Tibial nerve (tissue), 4 donors: Measurements from ENCODE around the gene SAP30BP. TPM values are rescaled to one million over a fixed set of nuclear protein-coding genes. Genes with fewer than 3 reads are reported as not detected.
"Not testable (repeated sequence)": the region's sequence is repeated elsewhere in the genome, so short reads cannot be mapped to it uniquely, and the experiment has no call there.

Experiments
- DNase-seq, 2 donors: peaks; one replicate each; pipeline ENCODE4 v3.0.0-alpha.2; 2019; ENCODE audit warnings: low spot score in 2 of 2
- H3K27ac ChIP-seq, 4 donors: fragments of 200-600 bp; sonication (generic) in 3 of 4; one replicate each; pipeline ENCODE4 v1.5.1; 2017 to 2019; ENCODE audit warnings: mild to moderate bottlenecking in 1 of 4
- H3K27me3 ChIP-seq, 2 donors: fragments of 200-600 bp; sonication (generic) in 1 of 2; one replicate each; pipeline versions ENCODE4 v1.5.1 to v1.6.0; 2017 to 2019
- H3K36me3 ChIP-seq, 3 donors: fragments of 200-600 bp; sonication (generic); one replicate each; pipeline ENCODE4 v1.5.1; 2018 to 2019
- H3K4me1 ChIP-seq, 4 donors: fragments of 200-600 bp; sonication (generic) in 3 of 4; one replicate each; pipeline ENCODE4 v1.5.1; 2017 to 2019
- H3K4me3 ChIP-seq, 4 donors: fragments of 200-600 bp; sonication (generic) in 3 of 4; one replicate each; pipeline ENCODE4 v1.5.1; 2017 to 2019; ENCODE audit warnings: mild to moderate bottlenecking in 1 of 4, moderate library complexity in 1 of 4
- H3K9me3 ChIP-seq, 4 donors: fragments of 200-600 bp; sonication (generic) in 3 of 4; one replicate each; pipeline ENCODE4 v1.5.1; 2017 to 2019
- CTCF ChIP-seq, 5 experiments: fragments of 200-600 bp in 3 of 5; fragments of 450-650 bp in 2 of 5; sonication (generic) in 3 of 5; IDR thresholded peaks; one replicate each; pipeline ENCODE4 v1.5.1; 2016 to 2019; ENCODE audit warnings: antibody characterized with exemption in 5 of 5, mild to moderate bottlenecking in 3 of 5, moderate library complexity in 2 of 5
- EP300 ChIP-seq, 2 donors: sonication (generic); formaldehyde crosslinking; IDR thresholded peaks; one replicate each; pipeline ENCODE4 v1.6.1; 2017; ENCODE audit warnings: antibody characterized with exemption in 2 of 2, mild to moderate bottlenecking in 1 of 2
- POLR2A ChIP-seq, 2 donors: fragments of 450-650 bp; IDR thresholded peaks; one replicate each; pipeline ENCODE4 v1.6.1; 2017; ENCODE audit warnings: antibody characterized with exemption in 2 of 2, mild to moderate bottlenecking in 2 of 2, moderate library complexity in 2 of 2
- WGBS, 2 donors: methylation state at CpG; one replicate each; pipeline ENCODE4 v1.1.5; 2018; 5-methylcytosine and 5-hydroxymethylcytosine counted together
- total RNA-seq, 4 donors: library from RNA; depleted of rRNA; stranded (reverse); fragments of >200 nt; gene quantifications; one replicate each; pipeline ENCODE4 v1.1.0, GENCODE V29; 2016

The SAP30BP gene
- total RNA-seq, 4 donors from 2014 or later = 63.9 to 119 (median 95.3) TPM

- no peak for DNase-seq
- H3K4me1 ChIP-seq = peaks cover 0 to 42% (median 25%) of the 10 kb centered on the region in 4 donors
- peak overlapping the region; percentile 21 to 95 (median 58) for H3K27ac ChIP-seq
- H3K4me3 ChIP-seq = peak overlapping the region in 2 of 4 donors; percentile 2 to 13
- WGBS, 2 donors = 29 to 31% methylated on average over 13 of the region's 13 CpGs
- peaks cover 0 to 46% (median 0%) of the 10 kb centered on the region in 3 donors for H3K36me3 ChIP-seq
- H3K27me3 ChIP-seq = no peaks in the 10 kb centered on the region
- TF ChIP-seq CTCF (IDR thresholded peaks at IDR 0.05) (no peak), EP300 (IDR thresholded peaks at IDR 0.05) (no peak), POLR2A (IDR thresholded peaks at IDR 0.05) (no peak)
- H3K9me3 ChIP-seq = no peaks in the 10 kb centered on the region
Observed at GRCh38 chr17:75637143-75637538, 30.0 kb upstream of the SAP30BP start.

- Histone ChIP-seq H3K9me3 (no peaks in the 10 kb centered on the region), H3K27ac (peak overlapping the region; percentile 21 to 95 (median 58)), H3K4me3 (peak overlapping the region in 1 of 4 donors; percentile 2), H3K27me3 (no peaks in the 10 kb centered on the region), H3K4me1 (peaks cover 0 to 38% (median 22%) of the 10 kb centered on the region in 4 donors), H3K36me3 (peaks cover 0 to 49% (median 0%) of the 10 kb centered on the region in 3 donors)
- WGBS, 2 donors = 73 to 84% methylated on average over 6 to 7 of the region's 7 CpGs
- DNase-seq = no peak
- no peak for TF ChIP-seq POLR2A (IDR thresholded peaks at IDR 0.05)
- no peak for TF ChIP-seq EP300 (IDR thresholded peaks at IDR 0.05)
- TF ChIP-seq CTCF (IDR thresholded peaks at IDR 0.05) = no peak
Observed at GRCh38 chr17:75637551-75637950, 29.6 kb upstream of the SAP30BP start.

- Histone ChIP-seq H3K4me1 (peaks cover 0 to 33% (median 19%) of the 10 kb centered on the region in 4 donors), H3K27ac (peak overlapping the region in 2 of 4 donors; percentile 93 to 95), H3K36me3 (peaks cover 0 to 52% (median 0%) of the 10 kb centered on the region in 3 donors)
- DNase-seq, H3K27me3 ChIP-seq, H3K4me3 ChIP-seq, H3K9me3 ChIP-seq: not testable (repeated sequence)
- WGBS, 2 donors = 95 to 96% methylated on average over 12 of the region's 12 CpGs
Observed at GRCh38 chr17:75638039-75638438, 29.1 kb upstream of the SAP30BP start.

GRCh38 chr17:75638893-75639292, 28.2 kb upstream of the SAP30BP start:
- Histone ChIP-seq H3K27me3 (no peaks in the 10 kb centered on the region), H3K9me3 (no peaks in the 10 kb centered on the region), H3K36me3 (peaks cover 0 to 61% (median 0%) of the 10 kb centered on the region in 3 donors), H3K27ac (peak overlapping the region in 1 of 4 donors; percentile 16), H3K4me3 (no peak overlapping the region), H3K4me1 (peaks cover 0 to 24% (median 11%) of the 10 kb centered on the region in 4 donors)
- no peak for TF ChIP-seq EP300 (IDR thresholded peaks at IDR 0.05)
- DNase-seq = no peak
- WGBS, 2 donors = 80 to 82% methylated on average over 11 to 12 of the region's 13 CpGs

- no peaks in the 10 kb centered on the region for H3K27me3 ChIP-seq
- DNase-seq = no peak
- TF ChIP-seq CTCF (IDR thresholded peaks at IDR 0.05) (no peak), POLR2A (IDR thresholded peaks at IDR 0.05) (no peak), EP300 (IDR thresholded peaks at IDR 0.05) (no peak)
- H3K9me3 ChIP-seq = no peaks in the 10 kb centered on the region
- peaks cover 0 to 20% (median 7%) of the 10 kb centered on the region in 4 donors for H3K4me1 ChIP-seq
- H3K4me3 ChIP-seq = no peak overlapping the region
- 83 to 85% methylated on average over 3 of the region's 3 CpGs for WGBS, 2 donors
- peaks cover 0 to 62% (median 0%) of the 10 kb centered on the region in 3 donors for H3K36me3 ChIP-seq
- peak overlapping the region in 1 of 4 donors; percentile 16 for H3K27ac ChIP-seq
Observed at GRCh38 chr17:75639327-75639726, 27.8 kb upstream of the SAP30BP start.

GRCh38 chr17:75639771-75640555, 27.2 kb upstream of the SAP30BP start:
- H3K4me1 ChIP-seq = peaks cover 0 to 19% (median 6%) of the 10 kb centered on the region in 4 donors
- DNase-seq = no peak
- no peaks in the 10 kb centered on the region for H3K9me3 ChIP-seq
- WGBS, 2 donors = 86 to 90% methylated on average over 14 to 28 of the region's 30 CpGs
- H3K27ac ChIP-seq = peak overlapping the region in 1 of 4 donors; percentile 16
- H3K36me3 ChIP-seq = peaks cover 0 to 62% (median 0%) of the 10 kb centered on the region in 3 donors
- no peak for TF ChIP-seq POLR2A (IDR thresholded peaks at IDR 0.05)
- TF ChIP-seq CTCF (IDR thresholded peaks at IDR 0.05) = no peak
- no peak overlapping the region for H3K4me3 ChIP-seq
- no peaks in the 10 kb centered on the region for H3K27me3 ChIP-seq
